Muscle of arm (tissue), 12 donors: Measurements from ENCODE around the gene QSOX2. TPM values are rescaled to one million over a fixed set of nuclear protein-coding genes. Genes with fewer than 3 reads are reported as not detected.

Experiments used
- polyA plus RNA-seq, 12 donors: library from polyadenylated mRNA; unstranded; fragments of 120-200 nt; gene quantifications; one replicate each; pipeline ENCODE4 v1.2.1, GENCODE V29; 2013; ENCODE audit not compliant: insufficient read length in 12 of 12

Gene QSOX2
- polyA plus RNA-seq, 12 donors: 6.1 to 13.7 (median 8.9) TPM; not detected in 1

Other genes with a start within 250 kb of the QSOX2 start
- 10 to 100 TPM in 5 of 12 donors, 1 to 10 TPM in 7; 4.9 to 60.9 (median 9.1) TPM for gene NACC2, start 150.5 kb downstream of the QSOX2 start, polyA plus RNA-seq
- gene TMEM250, start 126.9 kb downstream of the QSOX2 start, polyA plus RNA-seq: 10 to 100 TPM in 11 of 12 donors, not detected in 1; 13.9 to 27.7 (median 18.1) TPM
- gene LHX3, start 40.7 kb downstream of the QSOX2 start, polyA plus RNA-seq: under 1 TPM in 2 of 12 donors, not detected in 10; 0.08 to 0.28 TPM
- gene CCDC187, start 58.3 kb upstream of the QSOX2 start, polyA plus RNA-seq: under 1 TPM in 8 of 12 donors, not detected in 4; 0.03 to 0.68 (median 0.06) TPM
- 10 to 100 TPM in 11 of 12 donors, not detected in 1; 14.2 to 45.9 (median 20.8) TPM for gene GPSM1, start 81.7 kb upstream of the QSOX2 start, polyA plus RNA-seq
- gene DNLZ, start 117.9 kb upstream of the QSOX2 start, polyA plus RNA-seq: 10 to 100 TPM in 4 of 12 donors, 1 to 10 TPM in 6, not detected in 2; 4.5 to 16.7 (median 9.1) TPM
- gene CARD9, start 127.9 kb upstream of the QSOX2 start, polyA plus RNA-seq: 1 to 10 TPM in 6 of 12 donors, under 1 TPM in 5, not detected in 1; 0.62 to 9.3 (median 1.0) TPM
- 10 to 100 TPM in 1 of 12 donors, 1 to 10 TPM in 10, not detected in 1; 4.8 to 10.2 (median 5.6) TPM for gene SNAPC4, start 154.4 kb upstream of the QSOX2 start, polyA plus RNA-seq
- gene ENTR1, start 164.8 kb upstream of the QSOX2 start, polyA plus RNA-seq: 10 to 100 TPM in 11 of 12 donors, not detected in 1; 24.0 to 60.2 (median 28.3) TPM
- 10 to 100 TPM in 11 of 12 donors, not detected in 1; 27.6 to 43.2 (median 37.4) TPM for gene PMPCA, start 164.8 kb upstream of the QSOX2 start, polyA plus RNA-seq
- gene INPP5E, start 194.0 kb upstream of the QSOX2 start, polyA plus RNA-seq: 10 to 100 TPM in 4 of 12 donors, 1 to 10 TPM in 7, not detected in 1; 7.0 to 15.1 (median 9.8) TPM
- gene SEC16A, start 237.2 kb upstream of the QSOX2 start, polyA plus RNA-seq: 10 to 100 TPM in 11 of 12 donors, not detected in 1; 29.9 to 45.1 (median 36.7) TPM